ENCODE results near the gene USP12.

Gene USP12

GRCh38 chr13:27027086-27027667 is 144.4 kb downstream of the USP12 start:
- DNase-seq: no peak

- no peak for DNase-seq
These were observed 145.2 kb downstream of the USP12 start for GRCh38 chr13:27026396-27026795.

GRCh38 chr13:27024776-27025492 is 146.7 kb downstream of the USP12 start:
- no peak for DNase-seq

- no peak for DNase-seq
These were observed 147.5 kb downstream of the USP12 start for GRCh38 chr13:27024074-27024461.

- DNase-seq: no peak
These were observed 148.1 kb downstream of the USP12 start for GRCh38 chr13:27023385-27024073.

GRCh38 chr13:27022571-27023311 is 148.9 kb downstream of the USP12 start:
- no peak for DNase-seq

- no peak for DNase-seq
These were observed 151.2 kb downstream of the USP12 start for GRCh38 chr13:27020415-27020814.

- DNase-seq: no peak
These were observed 152.7 kb downstream of the USP12 start for GRCh38 chr13:27018882-27019281.

GRCh38 chr13:27018344-27018861 is 153.2 kb downstream of the USP12 start:
- no peak for DNase-seq

- no peak for DNase-seq
These were observed 154.7 kb downstream of the USP12 start for GRCh38 chr13:27016875-27017274.
